B cell (primary cell): Measurements from ENCODE around the gene NOSIP. TPM values are rescaled to one million over a fixed set of nuclear protein-coding genes. Genes with fewer than 3 reads are reported as not detected.

Experiments used
- ATAC-seq: fragments of 200-7000 bp; cut with Tn5 transposase; one replicate; pipeline ENCODE4 v1.10.0; 2021; ENCODE audit warnings: low read depth, mild to moderate bottlenecking, moderate number of reproducible peaks, moderate library complexity
- CTCF ChIA-PET: fragments of 350-600 bp; sonication (Branson Sonifier 250); formaldehyde crosslinking; loops from one replicate; lab custom pipeline; 2021; ENCODE audit warnings: antibody characterized with exemption, inconsistent platforms; lab: Charles Lee
- POLR2A ChIA-PET: fragments of 350-600 bp; sonication (Branson Sonifier 250); formaldehyde crosslinking; loops from one replicate; lab custom pipeline; 2021; ENCODE audit warnings: antibody characterized with exemption; lab: Charles Lee
- DNase-seq: peaks from one replicate; pipeline ENCODE4 v3.0.0; 2013
- H2AFZ ChIP-seq: 2 replicates; pipeline ENCODE4 v1.6.1; 2012; ENCODE audit warnings: mild to moderate bottlenecking, low read depth, low read length; ENCODE audit not compliant: insufficient read depth, poor library complexity, severe bottlenecking
- H3K27ac ChIP-seq, 2 donors: 1 replicate in 1 of 2; 2 replicates in 1 of 2; pipeline ENCODE4 v1.5.1; 2012 to 2013; ENCODE audit warnings: low read length in 2 of 2, mild to moderate bottlenecking in 2 of 2, moderate library complexity in 1 of 2
- H3K27me3 ChIP-seq, 4 experiments: fragments of 200-600 bp in 1 of 4; sonication (generic) in 1 of 4; replicated peaks in 1 of 4; 1 replicate in 2 of 4; 2 replicates in 2 of 4; pipeline versions ENCODE4 v1.6.1 to v1.7.0; 2013 to 2016; ENCODE audit warnings: low read length in 3 of 4, mild to moderate bottlenecking in 2 of 4, mixed read lengths in 1 of 4, moderate library complexity in 1 of 4; ENCODE audit not compliant: insufficient read depth in 4 of 4, control insufficient read depth in 3 of 4; ENCODE audit errors: control extremely low read depth in 1 of 4
- H3K36me3 ChIP-seq, 2 experiments: replicated peaks in 1 of 2; 1 replicate in 1 of 2; 2 replicates in 1 of 2; pipeline versions ENCODE4 v1.6.1 to v1.7.1; 2013; ENCODE audit warnings: low read length in 1 of 2; ENCODE audit not compliant: insufficient read depth in 2 of 2, control insufficient read depth in 1 of 2; ENCODE audit errors: control extremely low read depth in 1 of 2, extremely low read depth in 1 of 2
- H3K4me1 ChIP-seq, 2 donors: fragments of 200-600 bp in 1 of 2; sonication (generic) in 1 of 2; 1 replicate in 1 of 2; 2 replicates in 1 of 2; pipeline versions ENCODE4 v1.5.1 to v1.6.1; 2013 to 2017; ENCODE audit warnings: low read length in 2 of 2; ENCODE audit not compliant: control insufficient read depth in 2 of 2, insufficient read depth in 2 of 2
- H3K4me2 ChIP-seq: replicated peaks from 2 replicates; pipeline ENCODE3; 2012; ENCODE audit warnings: mild to moderate bottlenecking, low read depth, low read length; ENCODE audit not compliant: poor library complexity, severe bottlenecking
- H3K4me3 ChIP-seq, 5 experiments: fragments of 200-600 bp in 1 of 5; sonication (generic) in 1 of 5; 1 replicate in 3 of 5; 2 replicates in 2 of 5; pipeline versions ENCODE4 v1.5.1 to v1.7.0; 2011 to 2016; ENCODE audit warnings: low read length in 4 of 5, mild to moderate bottlenecking in 4 of 5, low read depth in 2 of 5, control low read depth in 1 of 5, moderate library complexity in 1 of 5; ENCODE audit not compliant: insufficient read depth in 1 of 5; ENCODE audit errors: control extremely low read depth in 1 of 5, extremely low read depth in 1 of 5
- H3K79me2 ChIP-seq: fragments of 200-600 bp; sonication (generic); one replicate; pipeline ENCODE4 v1.6.0; 2016; ENCODE audit warnings: low read length; ENCODE audit not compliant: control insufficient read depth, insufficient read depth
- H3K9ac ChIP-seq: fragments of 200-600 bp; sonication (generic); 2 replicates; pipeline ENCODE4 v1.6.1; 2017; ENCODE audit warnings: mild to moderate bottlenecking, low read length, moderate library complexity
- H3K9me3 ChIP-seq, 3 donors: one replicate each; pipeline versions ENCODE4 v1.6.1 to v1.7.1; 2013; ENCODE audit warnings: low read length in 2 of 3; ENCODE audit not compliant: control insufficient read depth in 2 of 3, insufficient read depth in 1 of 3; ENCODE audit errors: control extremely low read depth in 1 of 3
- H4K20me1 ChIP-seq: 2 replicates; pipeline ENCODE4 v1.6.0; 2012; ENCODE audit warnings: mild to moderate bottlenecking, low read length; ENCODE audit not compliant: insufficient read depth, control insufficient read depth, poor library complexity, severe bottlenecking
- H3K27ac Mint-ChIP-seq: one replicate; pipeline ENCODE4 v1.8.0; 2021; ENCODE audit warnings: mixed read lengths
- H3K27me3 Mint-ChIP-seq: one replicate; pipeline ENCODE4 v1.8.0; 2021; ENCODE audit warnings: mixed read lengths
- H3K4me1 Mint-ChIP-seq: one replicate; pipeline ENCODE4 v1.8.0; 2021; ENCODE audit warnings: mixed read lengths
- H3K4me3 Mint-ChIP-seq: one replicate; pipeline ENCODE4 v1.8.0; 2021; ENCODE audit warnings: mixed read lengths
- H3K9me3 Mint-ChIP-seq: one replicate; pipeline ENCODE4 v1.8.0; 2022; ENCODE audit warnings: mixed read lengths; ENCODE audit not compliant: insufficient read depth
- EZH2 ChIP-seq: IDR thresholded peaks from 2 replicates; pipeline ENCODE4 v1.6.1; 2012; ENCODE audit warnings: borderline replicate concordance, low read depth, mild to moderate bottlenecking, moderate library complexity, low read length; ENCODE audit not compliant: insufficient read depth, poor library complexity, severe bottlenecking
- WGBS: methylation state at CpG from one replicate; pipeline ENCODE4 v1.1.5; 2013; ENCODE audit warnings: missing lambda C conversion rate; ENCODE audit not compliant: insufficient coverage; 5-methylcytosine and 5-hydroxymethylcytosine counted together
- intact Hi-C: fragments of 100-400 bp; cut with micrococcal nuclease; formaldehyde crosslinking; loops from one replicate; pipeline ENCODE4 v1.10.0; 2022
- polyA plus RNA-seq: library from polyadenylated mRNA; depleted of rRNA; stranded (reverse); fragments of >200 nt; gene quantifications from 2 replicates; pipeline ENCODE4 v1.2.3, GENCODE V29; 2012
- total RNA-seq, 2 donors: library from RNA; stranded (reverse); fragments of 120-200 nt in 1 of 2; gene quantifications; 1 replicate in 1 of 2; 2 replicates in 1 of 2; pipeline versions ENCODE4 v1.2.3 to v1.2.4, GENCODE V29; 2013 to 2022
- TF ChIP-seq, protein P1 (sequence below): fragments of 200-600 bp; IDR thresholded peaks from one replicate; pipeline ENCODE4 v1.8.0; 2022; ENCODE audit warnings: antibody characterized with exemption, mild to moderate bottlenecking

The NOSIP gene
- total and polyA plus RNA-seq, 2 donors (not counting 1 experiment from before 2014, with no cell fraction given): 55.5 to 135 TPM

GRCh38 chr19:49530708-49531107 lies 49.6 kb downstream of the NOSIP start:
- no peak overlapping the region for H2AFZ ChIP-seq
- H3K36me3 ChIP-seq: no peaks in the 10 kb centered on the region
- H3K4me1 ChIP-seq: peaks cover 18 to 37% of the 10 kb centered on the region in 2 donors
- H3K4me2 ChIP-seq: no peak overlapping the region
- no peak overlapping the region for H3K27ac Mint-ChIP-seq
- H3K79me2 ChIP-seq: no peaks in the 10 kb centered on the region
- CTCF ChIA-PET: interaction anchor here (1.2 to 1.7 kb wide), 3 partner anchors 16 to 28 kb away, joined by 3 to 9 read pairs (median 8); no protein-coding TSS in a partner anchor
- WGBS: 89% methylated on average over 6 of the region's 7 CpGs
- no peak for ATAC-seq
- no peak overlapping the region for H3K4me3 ChIP-seq
- peaks cover 0 to 4% (median 0%) of the 10 kb centered on the region in 3 donors for H3K9me3 ChIP-seq
- H3K9me3 Mint-ChIP-seq: no peaks in the 10 kb centered on the region
- POLR2A ChIA-PET: no interaction called here
- no peak for DNase-seq
- H3K27ac ChIP-seq: no peak overlapping the region
- H3K4me1 Mint-ChIP-seq: peaks cover 35% of the 10 kb centered on the region
- H3K27me3 ChIP-seq: peaks cover 0 to 6% (median 1%) of the 10 kb centered on the region in 4 experiments
- H3K27me3 Mint-ChIP-seq: no peaks in the 10 kb centered on the region
- H3K4me3 Mint-ChIP-seq: no peak overlapping the region
- H4K20me1 ChIP-seq: no peaks in the 10 kb centered on the region
- TF ChIP-seq, protein P1, sequence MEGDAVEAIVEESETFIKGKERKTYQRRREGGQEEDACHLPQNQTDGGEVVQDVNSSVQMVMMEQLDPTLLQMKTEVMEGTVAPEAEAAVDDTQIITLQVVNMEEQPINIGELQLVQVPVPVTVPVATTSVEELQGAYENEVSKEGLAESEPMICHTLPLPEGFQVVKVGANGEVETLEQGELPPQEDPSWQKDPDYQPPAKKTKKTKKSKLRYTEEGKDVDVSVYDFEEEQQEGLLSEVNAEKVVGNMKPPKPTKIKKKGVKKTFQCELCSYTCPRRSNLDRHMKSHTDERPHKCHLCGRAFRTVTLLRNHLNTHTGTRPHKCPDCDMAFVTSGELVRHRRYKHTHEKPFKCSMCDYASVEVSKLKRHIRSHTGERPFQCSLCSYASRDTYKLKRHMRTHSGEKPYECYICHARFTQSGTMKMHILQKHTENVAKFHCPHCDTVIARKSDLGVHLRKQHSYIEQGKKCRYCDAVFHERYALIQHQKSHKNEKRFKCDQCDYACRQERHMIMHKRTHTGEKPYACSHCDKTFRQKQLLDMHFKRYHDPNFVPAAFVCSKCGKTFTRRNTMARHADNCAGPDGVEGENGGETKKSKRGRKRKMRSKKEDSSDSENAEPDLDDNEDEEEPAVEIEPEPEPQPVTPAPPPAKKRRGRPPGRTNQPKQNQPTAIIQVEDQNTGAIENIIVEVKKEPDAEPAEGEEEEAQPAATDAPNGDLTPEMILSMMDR: no peak
- TF ChIP-seq EZH2: no peak
- H3K9ac ChIP-seq: no peak overlapping the region
- intact Hi-C loops: no loop called here

DNA sequence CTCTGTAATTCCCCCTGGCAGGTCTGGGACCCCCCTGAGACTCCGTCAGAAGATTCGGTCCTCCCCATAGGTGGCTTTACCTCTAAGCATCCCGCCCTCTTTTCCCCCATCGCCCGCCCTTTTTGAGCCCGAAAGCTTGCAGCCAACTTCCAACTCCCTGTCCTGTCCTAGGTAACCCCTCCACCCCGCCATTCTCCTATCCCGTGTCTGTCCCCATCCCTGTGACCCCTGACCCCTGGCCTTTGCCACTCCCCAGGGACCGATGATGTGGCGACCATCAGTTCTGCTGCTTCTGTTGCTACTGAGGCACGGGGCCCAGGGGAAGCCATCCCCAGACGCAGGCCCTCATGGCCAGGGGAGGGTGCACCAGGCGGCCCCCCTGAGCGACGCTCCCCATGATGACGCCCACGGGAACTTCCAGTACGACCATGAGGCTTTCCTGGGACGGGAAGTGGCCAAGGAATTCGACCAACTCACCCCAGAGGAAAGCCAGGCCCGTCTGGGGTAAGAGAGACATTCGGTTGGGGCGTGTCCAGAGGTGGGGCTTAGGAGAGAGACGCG lies 52.1 kb downstream of the NOSIP start:
- DNase-seq: no peak
- Mint-ChIP-seq H3K4me3 (peak overlapping the region; percentile 84), H3K27ac (no peak overlapping the region), H3K27me3 (no peaks in the 10 kb centered on the region), H3K9me3 (no peaks in the 10 kb centered on the region), H3K4me1 (peaks cover 18% of the 10 kb centered on the region)
- Histone ChIP-seq H3K4me1 (peaks cover 3 to 16% of the 10 kb centered on the region in 2 donors), H3K9ac (peak overlapping the region; percentile 33), H3K79me2 (no peaks in the 10 kb centered on the region), H3K36me3 (no peaks in the 10 kb centered on the region), H3K27me3 (peaks cover 0 to 3% (median under 1%) of the 10 kb centered on the region in 4 experiments), H3K4me3 (peak overlapping the region in 4 of 5 experiments; percentile 33 to 49 (median 44)), H3K9me3 (peaks cover 0 to 4% (median 0%) of the 10 kb centered on the region in 3 donors), H3K4me2 (peak overlapping the region; percentile 86), H2AFZ (peak overlapping the region; percentile 61), H4K20me1 (no peaks in the 10 kb centered on the region), H3K27ac (no peak overlapping the region)
- ChIA-PET CTCF (interaction anchor here (1.2 to 1.4 kb wide), 2 partner anchors 19 to 22 kb away, joined by 4 to 9 read pairs; no protein-coding TSS in a partner anchor), POLR2A (interaction anchor here (0.7 to 1.2 kb wide), 4 partner anchors 10 to 245 kb away, joined by 3 to 10 read pairs (median 3); partner anchors contain the start of genes FCGRT and NOSIP)
- TF ChIP-seq EZH2: no peak
- TF ChIP-seq, protein P1: no peak
- WGBS: 72% methylated on average over 21 of the region's 25 CpGs
- ATAC-seq: no peak
- intact Hi-C loops: no loop called here
